SK-N-MC (cell line): ENCODE measurements around the gene PSMF1.

ENCODE experiments used
- EZH2 ChIP-seq: fragments of 200-600 bp; sonication (generic); IDR thresholded peaks from one replicate; pipeline ENCODE4 v1.6.1; 2017; ENCODE audit warnings: antibody characterized with exemption
- POLR2AphosphoS5 ChIP-seq: IDR thresholded peaks from 2 replicates; pipeline ENCODE4 v1.6.1; 2012; ENCODE audit warnings: mild to moderate bottlenecking, low read depth, low read length, borderline replicate concordance

DNA sequence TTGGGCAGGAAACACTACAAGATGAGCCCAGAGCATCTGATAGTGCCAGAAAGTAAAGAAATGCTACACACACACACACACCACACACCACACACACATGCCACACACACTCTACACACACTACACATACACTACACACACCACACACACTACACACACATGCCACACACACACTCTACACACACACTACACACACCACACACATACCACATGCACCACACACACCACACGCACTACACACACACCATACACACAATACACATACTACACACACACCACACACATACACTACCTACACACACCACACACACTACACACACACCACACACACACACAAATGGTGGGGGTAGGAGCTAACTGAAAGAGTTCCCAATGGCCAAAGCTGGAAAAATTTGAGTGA is 69.9 kb downstream of the PSMF1 start:
- TF ChIP-seq EZH2 = no peak
- TF ChIP-seq POLR2AphosphoS5 = no peak
